B cell (primary cell): ENCODE results near the gene AQP11. TPM values are rescaled to one million over a fixed set of nuclear protein-coding genes. Genes with fewer than 3 reads are reported as not detected.

Source experiments
- ATAC-seq: fragments of 200-7000 bp; cut with Tn5 transposase; one replicate; pipeline ENCODE4 v1.10.0; 2021; ENCODE audit warnings: low read depth, mild to moderate bottlenecking, moderate number of reproducible peaks, moderate library complexity
- CTCF ChIA-PET: fragments of 350-600 bp; sonication (Branson Sonifier 250); formaldehyde crosslinking; loops from one replicate; lab custom pipeline; 2021; ENCODE audit warnings: antibody characterized with exemption, inconsistent platforms; lab: Charles Lee
- POLR2A ChIA-PET: fragments of 350-600 bp; sonication (Branson Sonifier 250); formaldehyde crosslinking; loops from one replicate; lab custom pipeline; 2021; ENCODE audit warnings: antibody characterized with exemption; lab: Charles Lee
- DNase-seq: peaks from one replicate; pipeline ENCODE4 v3.0.0; 2013
- H2AFZ ChIP-seq: 2 replicates; pipeline ENCODE4 v1.6.1; 2012; ENCODE audit warnings: mild to moderate bottlenecking, low read depth, low read length; ENCODE audit not compliant: insufficient read depth, poor library complexity, severe bottlenecking
- H3K27ac ChIP-seq, 2 donors: 1 replicate in 1 of 2; 2 replicates in 1 of 2; pipeline ENCODE4 v1.5.1; 2012 to 2013; ENCODE audit warnings: low read length in 2 of 2, mild to moderate bottlenecking in 2 of 2, moderate library complexity in 1 of 2
- H3K27me3 ChIP-seq, 4 experiments: fragments of 200-600 bp in 1 of 4; sonication (generic) in 1 of 4; replicated peaks in 1 of 4; 1 replicate in 2 of 4; 2 replicates in 2 of 4; pipeline versions ENCODE4 v1.6.1 to v1.7.0; 2013 to 2016; ENCODE audit warnings: low read length in 3 of 4, mild to moderate bottlenecking in 2 of 4, mixed read lengths in 1 of 4, moderate library complexity in 1 of 4; ENCODE audit not compliant: insufficient read depth in 4 of 4, control insufficient read depth in 3 of 4; ENCODE audit errors: control extremely low read depth in 1 of 4
- H3K36me3 ChIP-seq, 2 experiments: replicated peaks in 1 of 2; 1 replicate in 1 of 2; 2 replicates in 1 of 2; pipeline versions ENCODE4 v1.6.1 to v1.7.1; 2013; ENCODE audit warnings: low read length in 1 of 2; ENCODE audit not compliant: insufficient read depth in 2 of 2, control insufficient read depth in 1 of 2; ENCODE audit errors: control extremely low read depth in 1 of 2, extremely low read depth in 1 of 2
- H3K4me1 ChIP-seq, 2 donors: fragments of 200-600 bp in 1 of 2; sonication (generic) in 1 of 2; 1 replicate in 1 of 2; 2 replicates in 1 of 2; pipeline versions ENCODE4 v1.5.1 to v1.6.1; 2013 to 2017; ENCODE audit warnings: low read length in 2 of 2; ENCODE audit not compliant: control insufficient read depth in 2 of 2, insufficient read depth in 2 of 2
- H3K4me2 ChIP-seq: replicated peaks from 2 replicates; pipeline ENCODE3; 2012; ENCODE audit warnings: mild to moderate bottlenecking, low read depth, low read length; ENCODE audit not compliant: poor library complexity, severe bottlenecking
- H3K4me3 ChIP-seq, 5 experiments: fragments of 200-600 bp in 1 of 5; sonication (generic) in 1 of 5; 1 replicate in 3 of 5; 2 replicates in 2 of 5; pipeline versions ENCODE4 v1.5.1 to v1.7.0; 2011 to 2016; ENCODE audit warnings: low read length in 4 of 5, mild to moderate bottlenecking in 4 of 5, low read depth in 2 of 5, control low read depth in 1 of 5, moderate library complexity in 1 of 5; ENCODE audit not compliant: insufficient read depth in 1 of 5; ENCODE audit errors: control extremely low read depth in 1 of 5, extremely low read depth in 1 of 5
- H3K79me2 ChIP-seq: fragments of 200-600 bp; sonication (generic); one replicate; pipeline ENCODE4 v1.6.0; 2016; ENCODE audit warnings: low read length; ENCODE audit not compliant: control insufficient read depth, insufficient read depth
- H3K9ac ChIP-seq: fragments of 200-600 bp; sonication (generic); 2 replicates; pipeline ENCODE4 v1.6.1; 2017; ENCODE audit warnings: mild to moderate bottlenecking, low read length, moderate library complexity
- H3K9me3 ChIP-seq, 3 donors: one replicate each; pipeline versions ENCODE4 v1.6.1 to v1.7.1; 2013; ENCODE audit warnings: low read length in 2 of 3; ENCODE audit not compliant: control insufficient read depth in 2 of 3, insufficient read depth in 1 of 3; ENCODE audit errors: control extremely low read depth in 1 of 3
- H4K20me1 ChIP-seq: 2 replicates; pipeline ENCODE4 v1.6.0; 2012; ENCODE audit warnings: mild to moderate bottlenecking, low read length; ENCODE audit not compliant: insufficient read depth, control insufficient read depth, poor library complexity, severe bottlenecking
- H3K27ac Mint-ChIP-seq: one replicate; pipeline ENCODE4 v1.8.0; 2021; ENCODE audit warnings: mixed read lengths
- H3K27me3 Mint-ChIP-seq: one replicate; pipeline ENCODE4 v1.8.0; 2021; ENCODE audit warnings: mixed read lengths
- H3K4me1 Mint-ChIP-seq: one replicate; pipeline ENCODE4 v1.8.0; 2021; ENCODE audit warnings: mixed read lengths
- H3K4me3 Mint-ChIP-seq: one replicate; pipeline ENCODE4 v1.8.0; 2021; ENCODE audit warnings: mixed read lengths
- H3K9me3 Mint-ChIP-seq: one replicate; pipeline ENCODE4 v1.8.0; 2022; ENCODE audit warnings: mixed read lengths; ENCODE audit not compliant: insufficient read depth
- CTCF ChIP-seq: fragments of 200-600 bp; IDR thresholded peaks from one replicate; pipeline ENCODE4 v1.8.0; 2022; ENCODE audit warnings: antibody characterized with exemption, mild to moderate bottlenecking
- EZH2 ChIP-seq: IDR thresholded peaks from 2 replicates; pipeline ENCODE4 v1.6.1; 2012; ENCODE audit warnings: borderline replicate concordance, low read depth, mild to moderate bottlenecking, moderate library complexity, low read length; ENCODE audit not compliant: insufficient read depth, poor library complexity, severe bottlenecking
- WGBS: methylation state at CpG from one replicate; pipeline ENCODE4 v1.1.5; 2013; ENCODE audit warnings: missing lambda C conversion rate; ENCODE audit not compliant: insufficient coverage; 5-methylcytosine and 5-hydroxymethylcytosine counted together
- intact Hi-C: fragments of 100-400 bp; cut with micrococcal nuclease; formaldehyde crosslinking; loops from one replicate; pipeline ENCODE4 v1.10.0; 2022
- polyA plus RNA-seq: library from polyadenylated mRNA; depleted of rRNA; stranded (reverse); fragments of >200 nt; gene quantifications from 2 replicates; pipeline ENCODE4 v1.2.3, GENCODE V29; 2012
- total RNA-seq, 2 donors: library from RNA; stranded (reverse); fragments of 120-200 nt in 1 of 2; gene quantifications; 1 replicate in 1 of 2; 2 replicates in 1 of 2; pipeline versions ENCODE4 v1.2.3 to v1.2.4, GENCODE V29; 2013 to 2022

The AQP11 gene
- total and polyA plus RNA-seq, 2 donors (not counting 1 experiment from before 2014, with no cell fraction given) = 0.19 to 0.47 TPM

- Mint-ChIP-seq H3K4me3 (no peak overlapping the region), H3K27ac (no peak overlapping the region), H3K4me1 (peaks cover 3% of the 10 kb centered on the region), H3K27me3 (peaks cover 10% of the 10 kb centered on the region), H3K9me3 (peaks cover 4% of the 10 kb centered on the region)
- intact Hi-C loops = no loop called here
- H3K9me3 ChIP-seq = peaks cover 1 to 14% (median 12%) of the 10 kb centered on the region in 3 donors
- no peaks in the 10 kb centered on the region for H4K20me1 ChIP-seq
- H3K4me2 ChIP-seq = no peak overlapping the region
- WGBS = 100% methylated on average over 1 of the region's 5 CpGs
- H3K4me1 ChIP-seq = no peaks in the 10 kb centered on the region
- DNase-seq = no peak
- ChIA-PET CTCF (no interaction called here), POLR2A (no interaction called here)
- H3K4me3 ChIP-seq = no peak overlapping the region
- ATAC-seq = no peak
- H3K79me2 ChIP-seq = no peaks in the 10 kb centered on the region
- H3K27ac ChIP-seq = no peak overlapping the region
- TF ChIP-seq EZH2 (no peak), CTCF (no peak)
- H3K9ac ChIP-seq = no peak overlapping the region
- no peaks in the 10 kb centered on the region for H3K27me3 ChIP-seq
- no peak overlapping the region for H2AFZ ChIP-seq
- no peaks in the 10 kb centered on the region for H3K36me3 ChIP-seq
Measured at GRCh38 chr11:77580712-77581337, 8.9 kb upstream of the AQP11 start.

GRCh38 chr11:77589181-77589520 is 602 bp upstream of the AQP11 start:
- Histone ChIP-seq H3K4me3 (peak overlapping the region; percentile 27 to 82 (median 66)), H3K36me3 (no peaks in the 10 kb centered on the region), H3K9me3 (no peaks in the 10 kb centered on the region), H3K9ac (peak overlapping the region; percentile 76), H4K20me1 (no peaks in the 10 kb centered on the region), H3K4me1 (peaks cover 4 to 13% of the 10 kb centered on the region in 2 donors), H3K4me2 (peak overlapping the region; percentile 86), H3K27me3 (no peaks in the 10 kb centered on the region), H2AFZ (peak overlapping the region; percentile 87), H3K79me2 (no peaks in the 10 kb centered on the region), H3K27ac (no peak overlapping the region)
- CTCF ChIA-PET = interaction anchor here (1.1 to 1.5 kb wide), 2 partner anchors 30 to 402 kb away, joined by 3 to 6 read pairs; no protein-coding TSS in a partner anchor
- Mint-ChIP-seq H3K9me3 (no peaks in the 10 kb centered on the region), H3K4me3 (peak overlapping the region; percentile 96), H3K27ac (peak overlapping the region; percentile 43), H3K4me1 (peaks cover 15% of the 10 kb centered on the region), H3K27me3 (peaks cover 18% of the 10 kb centered on the region)
- TF ChIP-seq EZH2 (no peak), CTCF (no peak)
- POLR2A ChIA-PET = no interaction called here
- WGBS = 0% methylated on average over 12 of the region's 19 CpGs
- ATAC-seq (peak; percentile 17), DNase-seq (no peak)
- intact Hi-C loops = no loop called here
